ENCODE measurements around the gene SRD5A1.

SRD5A1 gene

GRCh38 chr5:6720561-6720921 is 87.3 kb downstream of the SRD5A1 start:
- in situ Hi-C loops (cut with MboI; ENCODE audit: low pct_unique_long_range_greater_than_20kb, low sequenced_read_pairs, unreplicated experiment): no loop called here
- no peak for TF ChIP-seq CTCF (IDR thresholded peaks at IDR 0.05; ENCODE audit: extremely low read depth, insufficient read depth, missing control alignments)
- DNase-seq (ENCODE audit: low spot score): no peak

- no peak for DNase-seq (ENCODE audit: low spot score)
- in situ Hi-C loops (cut with MboI; ENCODE audit: low pct_unique_long_range_greater_than_20kb, low sequenced_read_pairs, unreplicated experiment): no loop called here
- no peak for TF ChIP-seq CTCF (IDR thresholded peaks at IDR 0.05; ENCODE audit: extremely low read depth, insufficient read depth, missing control alignments)
Measured at GRCh38 chr5:6721442-6721841, 88.2 kb downstream of the SRD5A1 start.

GRCh38 chr5:6722015-6722414 is 88.8 kb downstream of the SRD5A1 start:
- no peak for TF ChIP-seq CTCF (IDR thresholded peaks at IDR 0.05; ENCODE audit: extremely low read depth, insufficient read depth, missing control alignments)
- no peak for DNase-seq (ENCODE audit: low spot score)
- in situ Hi-C loops (cut with MboI; ENCODE audit: low pct_unique_long_range_greater_than_20kb, low sequenced_read_pairs, unreplicated experiment): no loop called here

GRCh38 chr5:6723122-6723815 is 90.0 kb downstream of the SRD5A1 start:
- in situ Hi-C loops (cut with MboI; ENCODE audit: low pct_unique_long_range_greater_than_20kb, low sequenced_read_pairs, unreplicated experiment): no loop called here
- no peak for DNase-seq (ENCODE audit: low spot score)
- TF ChIP-seq CTCF (IDR thresholded peaks at IDR 0.05; ENCODE audit: extremely low read depth, insufficient read depth, missing control alignments): no peak

- DNase-seq (ENCODE audit: low spot score): no peak
- in situ Hi-C loops (cut with MboI; ENCODE audit: low pct_unique_long_range_greater_than_20kb, low sequenced_read_pairs, unreplicated experiment): no loop called here
- no peak for TF ChIP-seq CTCF (IDR thresholded peaks at IDR 0.05; ENCODE audit: extremely low read depth, insufficient read depth, missing control alignments)
Measured at GRCh38 chr5:6723816-6724300, 90.6 kb downstream of the SRD5A1 start.

Measured in GM13977 (cell line).